Tibial nerve (tissue), 4 donors: ENCODE data around the gene TMEM132A.

Source experiments
- EP300 ChIP-seq, 2 donors: sonication (generic); formaldehyde crosslinking; IDR thresholded peaks; one replicate each; pipeline ENCODE4 v1.6.1; 2017; ENCODE audit warnings: antibody characterized with exemption in 2 of 2, mild to moderate bottlenecking in 1 of 2
- POLR2A ChIP-seq, 2 donors: fragments of 450-650 bp; IDR thresholded peaks; one replicate each; pipeline ENCODE4 v1.6.1; 2017; ENCODE audit warnings: antibody characterized with exemption in 2 of 2, mild to moderate bottlenecking in 2 of 2, moderate library complexity in 2 of 2
- TF ChIP-seq, protein P1 (sequence below), 5 experiments: fragments of 200-600 bp in 3 of 5; fragments of 450-650 bp in 2 of 5; sonication (generic) in 3 of 5; IDR thresholded peaks; one replicate each; pipeline ENCODE4 v1.5.1; 2016 to 2019; ENCODE audit warnings: antibody characterized with exemption in 5 of 5, mild to moderate bottlenecking in 3 of 5, moderate library complexity in 2 of 5

DNA sequence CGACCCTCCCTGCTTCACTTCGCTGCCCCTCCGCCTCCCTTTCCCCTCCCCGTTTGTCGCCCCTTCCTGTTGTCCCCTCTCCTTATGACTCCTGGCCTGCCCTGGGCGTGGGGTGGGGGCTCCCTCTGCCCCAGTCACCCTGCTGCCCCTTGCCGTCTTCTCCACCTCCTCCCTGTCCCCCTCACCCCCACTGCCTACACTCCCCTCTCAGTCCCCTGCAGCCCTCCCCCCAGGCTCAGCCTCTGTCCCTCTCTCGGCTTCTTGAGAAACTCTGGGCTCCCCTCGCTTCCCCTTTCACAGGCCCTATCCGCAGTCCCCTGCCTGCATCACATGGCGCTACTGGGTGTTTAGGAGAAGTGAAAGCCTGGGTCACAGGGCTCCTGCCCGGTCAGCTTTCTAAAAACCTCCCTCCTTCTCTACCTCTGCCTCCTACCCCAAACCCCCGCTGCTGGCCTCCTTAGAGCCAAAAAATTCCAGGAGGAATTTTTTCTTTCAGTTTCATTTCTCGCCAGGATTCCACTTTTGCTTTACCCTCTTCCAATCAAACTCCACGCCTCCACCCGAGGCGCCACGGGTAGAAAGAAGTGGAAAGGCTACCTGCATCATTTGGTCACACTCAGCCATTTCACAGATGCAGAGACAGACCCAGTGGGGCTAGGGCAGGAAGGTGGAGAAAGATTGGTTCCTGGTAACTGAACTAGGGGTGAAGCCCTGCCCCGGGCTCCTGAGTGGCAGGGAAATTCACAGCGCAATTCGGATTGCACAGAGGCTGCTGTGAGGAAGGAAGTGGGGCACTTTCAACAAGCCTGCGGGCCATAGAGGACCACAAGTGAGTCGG, 27.9 kb downstream of the TMEM132A start, which contains the start of gene SLC15A3:
- TF ChIP-seq, protein P1, sequence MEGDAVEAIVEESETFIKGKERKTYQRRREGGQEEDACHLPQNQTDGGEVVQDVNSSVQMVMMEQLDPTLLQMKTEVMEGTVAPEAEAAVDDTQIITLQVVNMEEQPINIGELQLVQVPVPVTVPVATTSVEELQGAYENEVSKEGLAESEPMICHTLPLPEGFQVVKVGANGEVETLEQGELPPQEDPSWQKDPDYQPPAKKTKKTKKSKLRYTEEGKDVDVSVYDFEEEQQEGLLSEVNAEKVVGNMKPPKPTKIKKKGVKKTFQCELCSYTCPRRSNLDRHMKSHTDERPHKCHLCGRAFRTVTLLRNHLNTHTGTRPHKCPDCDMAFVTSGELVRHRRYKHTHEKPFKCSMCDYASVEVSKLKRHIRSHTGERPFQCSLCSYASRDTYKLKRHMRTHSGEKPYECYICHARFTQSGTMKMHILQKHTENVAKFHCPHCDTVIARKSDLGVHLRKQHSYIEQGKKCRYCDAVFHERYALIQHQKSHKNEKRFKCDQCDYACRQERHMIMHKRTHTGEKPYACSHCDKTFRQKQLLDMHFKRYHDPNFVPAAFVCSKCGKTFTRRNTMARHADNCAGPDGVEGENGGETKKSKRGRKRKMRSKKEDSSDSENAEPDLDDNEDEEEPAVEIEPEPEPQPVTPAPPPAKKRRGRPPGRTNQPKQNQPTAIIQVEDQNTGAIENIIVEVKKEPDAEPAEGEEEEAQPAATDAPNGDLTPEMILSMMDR (IDR thresholded peaks at IDR 0.05), result no peak
- TF ChIP-seq EP300 (IDR thresholded peaks at IDR 0.05) (peak in 1 of 2 donors; percentile 56), POLR2A (IDR thresholded peaks at IDR 0.05) (peak in 1 of 2 donors; percentile 47)
